Stimulated activated CD4-positive, alpha-beta T cell treated with anti-CD3 and anti-CD28 coated beads, Interleukin-15, amount 100 ng/mL, for 1 hour (primary cell): ENCODE data around the gene HDGFL2.

Experiments used
- DNase-seq, 2 donors: peaks; one replicate each; pipeline ENCODE4 v3.0.0-alpha.2; 2020; ENCODE audit warnings: low read depth in 1 of 2, low spot score in 1 of 2

HDGFL2 gene

DNA sequence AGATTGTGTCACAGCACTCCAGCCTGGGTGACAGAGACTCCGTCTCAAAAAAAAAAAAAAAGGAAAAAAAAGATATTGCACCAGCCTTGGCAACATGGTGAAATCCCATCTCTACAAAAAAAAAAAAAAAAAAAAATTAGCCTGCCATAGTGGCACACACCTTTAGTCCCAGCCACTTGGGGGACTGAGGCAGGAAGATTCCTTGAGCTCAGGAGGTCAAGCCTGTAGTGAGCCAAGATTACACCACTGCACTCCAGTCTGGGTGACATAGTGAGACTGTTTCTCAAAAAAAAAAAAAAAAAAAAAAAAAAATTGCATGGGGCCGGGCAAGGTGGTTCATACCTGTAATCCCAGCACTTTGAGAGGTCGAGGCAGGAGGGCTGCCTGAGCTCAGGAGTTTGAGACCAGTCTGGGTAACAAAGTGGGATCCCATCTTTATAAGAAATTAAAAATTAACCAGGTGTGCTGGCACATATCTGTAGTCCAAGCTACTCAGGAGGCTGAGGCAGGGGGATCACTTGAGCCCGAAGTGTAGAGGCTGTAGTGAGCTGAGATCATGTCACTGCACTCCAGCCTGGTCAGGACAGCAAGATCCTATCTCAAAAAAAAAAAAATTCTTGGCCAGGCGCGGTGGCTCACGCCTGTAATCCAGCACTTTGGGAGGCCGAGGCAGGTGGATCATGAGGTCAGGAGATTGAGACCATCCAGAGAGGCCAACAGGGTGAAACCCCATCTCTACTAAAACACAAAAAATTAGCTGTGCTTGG lies 7.1 kb upstream of the HDGFL2 start:
- DNase-seq = no peak

DNA sequence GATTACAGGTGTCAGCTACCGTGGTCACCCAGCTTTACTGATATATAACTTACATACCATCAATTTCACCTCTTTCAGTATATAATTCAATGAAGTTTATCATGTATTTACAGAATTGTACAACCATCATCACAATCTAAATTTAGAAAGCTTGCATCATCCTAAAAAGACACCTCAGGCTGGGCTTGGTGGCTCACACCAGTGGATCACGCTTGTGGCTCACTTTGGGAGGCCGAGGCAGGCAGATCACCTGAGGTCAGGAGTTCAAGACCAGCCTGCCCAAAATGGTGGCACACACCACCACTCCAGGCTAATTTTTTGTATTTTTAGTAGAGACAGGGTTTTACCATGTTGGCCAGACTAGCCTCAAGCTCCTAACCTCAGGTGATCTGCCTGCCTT lies 4.3 kb upstream of the HDGFL2 start:
- DNase-seq = no peak

GRCh38 chr19:4471403-4472173 lies 509 bp upstream of the HDGFL2 start:
- peak; percentile 89 to 95 for DNase-seq

- DNase-seq = no peak
Observed at GRCh38 chr19:4473011-4473762, 1.1 kb downstream of the HDGFL2 start.

DNA sequence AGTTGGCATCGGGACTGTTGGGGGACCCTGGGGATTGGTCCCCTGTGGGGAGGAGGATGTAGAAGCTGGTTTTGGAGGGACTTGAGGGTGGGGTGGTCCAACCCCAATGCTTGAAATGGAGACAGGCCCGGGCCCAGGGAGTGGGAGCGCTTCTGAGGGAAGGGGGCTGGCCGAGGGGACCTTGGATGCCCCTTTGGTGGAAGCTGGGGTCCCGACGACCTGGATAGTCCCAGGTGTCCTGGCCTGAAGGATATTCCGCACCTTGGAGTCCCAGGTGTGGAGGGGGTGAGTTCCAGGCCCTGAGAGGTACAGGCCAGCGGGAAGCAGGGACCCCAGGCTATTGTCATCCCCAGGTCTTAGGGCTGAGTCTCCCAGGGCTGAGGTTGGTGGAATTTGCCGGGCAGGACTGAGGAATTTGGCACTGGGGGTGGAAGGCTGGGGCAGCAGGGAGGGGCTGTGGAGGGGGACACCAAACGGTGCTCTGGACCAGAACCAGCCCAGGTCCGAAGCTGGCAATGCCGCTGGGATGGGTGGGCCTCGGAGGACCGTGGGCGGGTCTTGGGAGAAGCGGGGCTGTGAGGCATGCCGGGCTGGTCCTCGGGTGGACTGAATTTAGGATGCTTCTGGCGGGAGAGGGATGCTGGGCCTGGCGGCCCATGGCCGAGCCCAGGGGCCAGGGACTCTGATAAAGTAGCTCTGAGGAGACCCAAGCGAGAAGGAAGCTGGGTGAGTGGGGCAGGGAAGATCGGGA lies 1.8 kb downstream of the HDGFL2 start:
- no peak for DNase-seq

GRCh38 chr19:4474514-4475022 lies 2.5 kb downstream of the HDGFL2 start:
- no peak for DNase-seq

GRCh38 chr19:4477034-4477801 lies 5.1 kb downstream of the HDGFL2 start:
- DNase-seq = no peak

DNA sequence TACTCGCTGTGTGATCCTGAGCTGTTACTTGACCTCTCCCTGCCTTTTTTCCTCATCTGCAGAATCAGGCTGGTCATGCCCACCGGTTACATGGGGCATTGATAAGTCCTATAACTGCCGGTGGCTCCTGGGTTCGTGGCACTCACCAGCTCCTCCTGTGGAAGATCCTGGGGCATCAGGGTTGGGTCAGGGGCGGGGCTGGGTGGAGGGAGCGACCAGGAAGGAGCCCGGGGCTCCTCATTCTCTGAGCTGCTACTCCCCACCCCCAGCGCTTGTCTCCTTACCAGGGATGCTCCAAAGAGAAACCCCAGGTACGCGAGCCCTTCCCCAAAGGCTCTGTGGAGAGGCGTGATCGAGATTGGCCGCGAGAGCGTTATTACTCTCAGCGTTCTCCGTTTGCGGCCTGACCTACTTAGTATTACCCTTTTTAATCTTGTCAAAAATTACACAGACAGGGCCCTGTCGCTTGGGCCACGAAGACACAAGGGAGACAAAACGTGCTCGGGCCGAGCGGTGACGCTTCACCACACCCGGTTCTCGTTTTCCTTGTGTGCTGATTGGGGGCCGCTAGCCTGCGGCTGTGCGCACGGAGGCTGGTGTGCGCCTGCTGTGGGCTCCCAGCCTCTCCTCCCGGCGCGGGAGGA lies 10.7 kb downstream of the HDGFL2 start:
- DNase-seq = no peak

DNA sequence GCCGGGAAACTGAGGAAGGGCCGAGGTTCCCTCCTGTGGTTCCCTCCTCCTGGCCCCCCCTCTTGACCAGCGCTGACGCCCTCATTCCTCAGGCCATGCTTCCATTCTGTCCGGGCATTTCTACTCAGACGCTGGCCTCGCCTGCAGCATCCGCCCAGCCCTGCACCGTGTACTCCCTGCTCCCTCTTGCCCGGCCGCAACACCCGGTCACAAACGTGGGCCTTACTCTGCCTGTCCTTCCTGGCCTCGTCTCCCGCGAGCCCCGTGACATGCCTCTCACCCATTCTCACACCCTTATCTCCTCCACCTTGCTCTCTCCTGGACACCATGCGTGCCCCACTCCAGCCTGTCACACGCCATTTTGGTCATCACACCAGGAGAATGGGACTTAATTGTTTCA lies 11.3 kb downstream of the HDGFL2 start:
- DNase-seq = no peak

- DNase-seq = no peak
Observed at GRCh38 chr19:4487572-4487971, 15.5 kb downstream of the HDGFL2 start.

DNA sequence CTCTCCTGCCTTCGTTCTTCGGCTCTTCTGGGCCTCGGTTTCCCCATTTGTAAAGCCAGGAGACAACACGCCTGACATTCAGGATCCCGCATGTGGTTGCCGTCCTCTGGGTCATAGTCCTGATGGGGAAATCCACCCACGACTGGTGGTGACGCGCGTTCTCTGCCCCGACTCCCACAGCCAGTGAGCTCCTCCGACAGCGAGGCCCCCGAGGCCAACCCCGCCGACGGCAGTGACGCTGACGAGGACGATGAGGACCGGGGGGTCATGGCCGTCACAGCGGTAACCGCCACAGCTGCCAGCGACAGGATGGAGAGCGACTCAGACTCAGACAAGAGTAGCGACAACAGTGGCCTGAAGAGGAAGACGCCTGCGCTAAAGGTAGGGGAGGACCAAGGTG lies 16.4 kb downstream of the HDGFL2 start:
- no peak for DNase-seq

GRCh38 chr19:4491446-4491845 lies 19.3 kb downstream of the HDGFL2 start:
- DNase-seq = no peak

- no peak for DNase-seq
Observed at GRCh38 chr19:4492337-4493103, 20.4 kb downstream of the HDGFL2 start.

GRCh38 chr19:4493104-4493928 lies 21.2 kb downstream of the HDGFL2 start:
- no peak for DNase-seq

- no peak for DNase-seq
Observed at GRCh38 chr19:4493929-4494690, 22.0 kb downstream of the HDGFL2 start.

DNA sequence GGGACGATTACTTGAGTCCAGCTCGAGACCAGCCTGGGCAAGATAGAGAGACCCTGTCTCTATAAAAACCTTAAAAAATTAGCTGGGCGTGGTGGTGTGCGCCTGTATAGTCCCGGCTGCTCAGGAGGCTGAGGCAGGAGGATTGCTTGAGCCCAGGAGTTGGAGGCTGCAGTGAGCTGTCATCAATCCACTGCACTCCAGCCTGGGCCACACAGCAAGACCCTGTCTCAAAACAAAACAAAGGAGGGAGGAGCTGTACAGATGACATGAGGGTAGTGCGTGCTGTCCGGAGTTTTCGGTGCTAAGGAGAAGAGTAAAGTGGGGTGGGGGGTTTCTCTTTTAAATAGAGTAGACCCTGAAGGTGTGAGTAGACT lies 22.6 kb downstream of the HDGFL2 start:
- DNase-seq = no peak

DNA sequence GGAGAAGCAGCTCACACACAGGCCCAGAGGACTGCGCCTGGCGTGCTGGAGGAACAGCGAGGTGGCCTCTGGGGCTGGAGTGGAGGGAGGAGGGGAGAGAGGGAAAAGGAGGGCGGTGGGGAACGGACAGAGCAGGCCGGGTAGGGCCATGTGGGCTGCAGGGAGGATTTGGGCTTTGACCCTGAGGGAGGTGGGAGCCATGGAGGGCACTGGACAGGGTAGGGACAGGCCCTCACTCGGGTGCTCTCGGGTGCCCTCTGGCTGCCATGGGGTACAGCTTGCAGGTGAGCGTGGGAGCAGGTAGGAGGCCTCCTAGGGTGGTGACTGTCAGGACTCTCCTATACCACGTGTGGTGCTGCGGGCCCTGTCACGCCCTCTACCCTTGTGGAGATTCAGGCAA lies 23.4 kb downstream of the HDGFL2 start:
- no peak for DNase-seq
